ENCODE results near the gene CAD.

GRCh38 chr2:27265536-27265870, 48.3 kb downstream of the CAD start:
- TF ChIP-seq POLR2AphosphoS5 (IDR thresholded peaks at IDR 0.05; ENCODE audit: borderline replicate concordance, low read depth, low read length): no peak
- TF ChIP-seq EZH2 (IDR thresholded peaks at IDR 0.05): no peak
- no peak for TF ChIP-seq FOXP2 (optimal IDR thresholded peaks at IDR 0.05; ENCODE audit: control extremely low read depth, extremely low read length, insufficient read depth)
